ENCODE results near the gene ARHGAP19. TPM values are rescaled to one million over a fixed set of nuclear protein-coding genes. Genes with fewer than 3 reads are reported as not detected.

Gene ARHGAP19
- total RNA-seq, 2 experiments from 2014 or later, result 42.3 to 53.2 TPM

- H3K4me1 Mint-ChIP-seq (ENCODE audit: low read depth), result peaks cover 21% of the 10 kb centered on the region
- POLR2A ChIA-PET, result interaction anchor here (0.6 to 2.6 kb wide), 9 partner anchors 11 to 733 kb away, joined by 3 to 82 read pairs (median 3); partner anchors contain the start of genes ARHGAP19, FRAT2 and TM9SF3
- peak; percentile 67 for ATAC-seq
These were observed 27.4 kb upstream of the ARHGAP19 start for GRCh38 chr10:97319671-97320479.

GRCh38 chr10:97318772-97319651, 26.6 kb upstream of the ARHGAP19 start, which contains the start of gene FRAT1:
Gene FRAT1, plus strand, starts transcription at chr10:97319271. Its CDS starts 183 bp downstream, at chr10:97319454.
- peaks cover 2% of the 10 kb centered on the region for H3K27me3 Mint-ChIP-seq
- ChIA-PET CTCF (interaction anchor here (0.8 to 3.5 kb wide), 5 partner anchors 12 to 282 kb away, joined by 3 to 38 read pairs (median 4); partner anchors contain the start of gene FRAT2), POLR2A (interaction anchor here (0.6 to 2.6 kb wide), 11 partner anchors 9 to 732 kb away, joined by 3 to 82 read pairs (median 4); partner anchors contain the start of genes ARHGAP19, FRAT2 and TM9SF3)
- ATAC-seq (peak; percentile 70), DNase-seq (peak; percentile 91)
- no peaks in the 10 kb centered on the region for H3K9me3 Mint-ChIP-seq
- no peaks in the 10 kb centered on the region for H3K36me3 Mint-ChIP-seq (ENCODE audit: low read depth)
- intact Hi-C loops (cut with micrococcal nuclease), result no loop called here
- peak within 1 kb of the TSS; percentile 99 for H3K27ac Mint-ChIP-seq
- H3K4me1 Mint-ChIP-seq (ENCODE audit: low read depth), result peaks cover 21% of the 10 kb centered on the region
- peak within 1 kb of the TSS; percentile 83 for H3K4me3 Mint-ChIP-seq
- TF ChIP-seq CTCF (IDR thresholded peaks at IDR 0.05), result no peak

More at GRCh38 chr10:97319671-97320479, 27.4 kb upstream of the ARHGAP19 start:
- DNase-seq, result peak; percentile 76
- no peaks in the 10 kb centered on the region for H3K9me3 Mint-ChIP-seq
- peak overlapping the region; percentile 82 for H3K27ac Mint-ChIP-seq
- peak overlapping the region; percentile 83 for H3K4me3 Mint-ChIP-seq
- TF ChIP-seq CTCF (IDR thresholded peaks at IDR 0.05), result no peak
- peaks cover 2% of the 10 kb centered on the region for H3K27me3 Mint-ChIP-seq
- no peaks in the 10 kb centered on the region for H3K36me3 Mint-ChIP-seq (ENCODE audit: low read depth)
- CTCF ChIA-PET, result interaction anchor here (1.1 to 3.5 kb wide), 5 partner anchors 11 to 283 kb away, joined by 3 to 38 read pairs (median 4); partner anchors contain the start of gene FRAT2
- intact Hi-C loops (cut with micrococcal nuclease), result no loop called here

GRCh38 chr10:97314671-97315070, 22.2 kb upstream of the ARHGAP19 start:
- TF ChIP-seq CTCF (IDR thresholded peaks at IDR 0.05), result no peak
- POLR2A ChIA-PET, result no interaction called here

GRCh38 chr10:97312897-97313296, 20.5 kb upstream of the ARHGAP19 start:
- POLR2A ChIA-PET, result no interaction called here
- DNase-seq, result no peak

More at GRCh38 chr10:97314671-97315070, 22.2 kb upstream of the ARHGAP19 start:
- peaks cover 4% of the 10 kb centered on the region for H3K4me1 Mint-ChIP-seq (ENCODE audit: low read depth)
- H3K4me3 Mint-ChIP-seq, result no peak overlapping the region
- no peaks in the 10 kb centered on the region for H3K27me3 Mint-ChIP-seq
- no peak overlapping the region for H3K27ac Mint-ChIP-seq
- H3K9me3 Mint-ChIP-seq, result no peaks in the 10 kb centered on the region
- ATAC-seq (no peak), DNase-seq (no peak)
- H3K36me3 Mint-ChIP-seq (ENCODE audit: low read depth), result no peaks in the 10 kb centered on the region
- intact Hi-C loops (cut with micrococcal nuclease), result no loop called here
- CTCF ChIA-PET, result no interaction called here

More at GRCh38 chr10:97312897-97313296, 20.5 kb upstream of the ARHGAP19 start:
- Mint-ChIP-seq H3K27ac (no peak overlapping the region), H3K4me1 (ENCODE audit: low read depth) (no peaks in the 10 kb centered on the region), H3K27me3 (no peaks in the 10 kb centered on the region), H3K4me3 (no peak overlapping the region), H3K9me3 (no peaks in the 10 kb centered on the region), H3K36me3 (ENCODE audit: low read depth) (no peaks in the 10 kb centered on the region)
- TF ChIP-seq CTCF (IDR thresholded peaks at IDR 0.05), result no peak
- no peak for ATAC-seq
- intact Hi-C loops (cut with micrococcal nuclease), result no loop called here
- CTCF ChIA-PET, result interaction anchor here (1.4 kb wide), 1 partner anchor 34 kb away, joined by 4 read pairs; no protein-coding TSS in a partner anchor

All from activated CD8-positive, alpha-beta T cell treated with anti-CD3 and anti-CD28 coated beads for 36 hours (primary cell).